Stimulated activated CD8-positive, alpha-beta memory T cell treated with anti-CD3 and anti-CD28 coated beads, Interleukin-7, amount 100 ng/mL, for 48 hours (primary cell): ENCODE results near the gene ABCA2.
A peak's percentile ranks its signal among the peaks of the same experiment; 100 is the strongest.
"Not testable (repeated sequence)": the region's sequence is repeated elsewhere in the genome, so short reads cannot be mapped to it uniquely, and the experiment has no call there.

ENCODE experiments used
- DNase-seq, 2 donors: peaks; one replicate each; pipeline ENCODE4 v3.0.0-alpha.2; 2020; ENCODE audit warnings: low read depth in 1 of 2; ENCODE audit errors: extremely low read depth in 1 of 2

ABCA2 gene

DNA sequence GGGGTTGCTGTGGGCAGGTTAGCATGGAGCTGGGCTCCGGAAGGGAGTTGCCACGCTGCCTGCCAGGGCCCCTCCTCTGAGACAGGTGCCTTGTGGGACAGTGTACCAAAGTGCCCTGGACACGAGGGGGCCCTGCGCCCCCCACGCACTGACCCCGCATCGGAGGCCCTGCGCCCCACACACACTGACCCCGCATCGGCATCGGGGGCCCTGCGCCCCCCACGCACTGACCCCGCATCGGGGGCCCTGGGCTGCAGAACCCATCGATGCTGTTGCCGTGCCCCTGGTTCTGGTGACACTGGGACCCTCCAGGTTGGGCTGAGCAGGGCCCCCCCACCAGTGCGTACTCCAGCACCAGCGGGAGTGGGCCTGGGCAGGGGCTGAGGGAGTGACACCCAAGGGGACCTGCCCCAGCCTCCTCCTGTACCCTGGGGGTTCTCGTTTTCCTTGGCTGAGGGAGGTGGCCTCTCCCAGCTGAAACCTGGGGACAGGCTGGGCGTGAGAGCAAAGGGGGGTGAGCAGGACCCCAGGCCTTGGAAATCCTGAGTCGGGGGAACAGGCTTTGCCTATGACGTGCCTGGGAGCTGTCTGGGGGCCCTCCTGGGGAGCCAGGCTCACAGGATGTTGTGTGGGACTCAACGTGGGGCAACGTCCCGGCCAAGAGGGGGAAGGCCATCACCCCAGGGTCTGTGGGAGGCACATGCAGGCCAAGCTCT, 35.4 kb upstream of the ABCA2 start:
- no peak for DNase-seq

DNA sequence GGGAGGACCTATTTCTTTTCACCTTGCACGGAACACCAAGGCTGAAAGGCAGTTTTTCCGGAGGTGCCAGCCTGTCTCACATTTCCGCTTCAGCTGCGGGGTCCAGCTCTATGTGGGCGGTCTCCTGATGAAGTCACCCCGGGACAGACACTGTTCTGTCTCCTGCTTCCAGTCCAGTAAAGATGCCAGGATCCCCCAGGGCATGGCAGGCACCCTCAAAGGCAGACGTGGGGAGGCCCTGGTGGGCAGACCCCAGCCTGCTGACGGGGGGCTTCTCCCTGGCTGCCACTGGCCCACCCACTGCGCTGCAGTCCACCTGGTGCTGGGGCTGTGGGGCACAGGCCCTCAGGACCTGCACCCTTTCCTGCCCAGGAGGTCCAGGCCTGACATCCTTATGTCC, 34.8 kb upstream of the ABCA2 start:
- DNase-seq: not testable (repeated sequence)

DNA sequence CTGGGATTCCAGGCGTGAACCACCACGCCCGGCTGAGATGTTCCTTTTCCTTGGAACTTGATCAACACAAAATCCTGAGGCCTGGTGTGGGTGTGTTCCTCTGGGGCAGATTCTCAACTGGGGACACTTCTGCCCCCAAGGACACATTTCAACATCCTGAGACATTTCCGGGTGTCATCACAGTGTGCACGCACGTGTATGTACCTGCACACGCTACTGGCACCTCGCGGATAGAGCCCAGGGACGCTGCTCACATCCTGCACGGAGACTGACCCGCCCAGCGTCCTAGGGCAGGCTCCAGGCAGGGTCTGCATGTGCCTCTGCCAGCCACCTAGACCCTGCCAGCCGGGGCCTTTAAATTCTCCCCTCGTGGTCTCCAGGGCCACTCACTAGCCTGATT, 34.3 kb upstream of the ABCA2 start:
- no peak for DNase-seq

DNA sequence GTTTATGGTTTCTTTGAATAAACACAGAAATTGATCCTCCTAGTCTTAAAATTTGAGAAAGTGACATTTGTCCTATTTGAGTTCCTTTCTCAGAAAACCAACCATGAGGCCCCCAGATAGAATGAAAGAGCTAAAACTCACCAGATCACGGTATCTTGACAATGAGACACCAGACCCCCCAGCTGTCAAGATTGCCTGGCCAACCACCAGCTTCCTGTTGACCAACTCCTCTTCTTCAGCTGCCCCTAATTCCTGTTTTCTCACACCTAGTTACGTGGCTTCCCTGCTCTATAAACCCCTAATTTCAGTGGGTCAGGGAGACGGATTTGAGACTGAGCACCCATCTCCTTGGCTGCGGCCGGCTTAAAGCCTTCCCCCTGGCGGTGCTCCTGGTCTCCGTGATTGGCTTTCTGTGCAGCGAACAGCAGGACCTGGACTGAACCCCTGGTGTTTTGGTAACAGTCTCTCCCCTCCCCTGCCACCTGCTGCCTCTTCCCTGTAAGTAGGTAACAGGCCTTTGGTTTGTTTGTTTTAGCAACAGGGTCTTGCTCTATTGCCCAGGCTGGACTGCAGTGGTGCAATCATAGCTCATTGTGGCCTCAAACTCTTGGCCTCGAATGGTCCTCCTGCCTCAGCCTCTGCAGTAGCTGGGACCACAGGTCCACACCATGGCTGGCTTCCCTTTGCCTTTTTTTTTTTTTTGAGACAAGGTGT, 30.6 kb upstream of the ABCA2 start:
- DNase-seq: no peak

DNA sequence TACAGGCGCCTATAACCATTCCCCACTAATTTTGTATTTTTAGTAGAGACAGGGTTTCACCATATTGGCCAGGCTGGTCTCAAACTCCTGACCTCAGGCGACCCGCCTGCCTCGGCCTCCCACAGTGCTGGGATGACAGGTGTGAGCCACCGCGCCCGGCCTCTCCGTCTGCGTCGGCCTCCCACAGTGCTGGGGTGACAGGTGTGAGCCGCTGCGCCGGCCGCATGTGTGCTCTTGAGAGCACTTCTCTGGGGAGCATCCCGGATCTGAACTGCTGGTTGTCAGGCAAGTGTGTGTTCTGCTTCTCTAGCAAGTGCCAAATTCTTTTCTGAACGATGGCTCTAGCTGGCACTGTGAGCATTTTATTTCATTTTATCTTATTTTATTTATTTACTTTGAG, 29.5 kb upstream of the ABCA2 start:
- no peak for DNase-seq

DNA sequence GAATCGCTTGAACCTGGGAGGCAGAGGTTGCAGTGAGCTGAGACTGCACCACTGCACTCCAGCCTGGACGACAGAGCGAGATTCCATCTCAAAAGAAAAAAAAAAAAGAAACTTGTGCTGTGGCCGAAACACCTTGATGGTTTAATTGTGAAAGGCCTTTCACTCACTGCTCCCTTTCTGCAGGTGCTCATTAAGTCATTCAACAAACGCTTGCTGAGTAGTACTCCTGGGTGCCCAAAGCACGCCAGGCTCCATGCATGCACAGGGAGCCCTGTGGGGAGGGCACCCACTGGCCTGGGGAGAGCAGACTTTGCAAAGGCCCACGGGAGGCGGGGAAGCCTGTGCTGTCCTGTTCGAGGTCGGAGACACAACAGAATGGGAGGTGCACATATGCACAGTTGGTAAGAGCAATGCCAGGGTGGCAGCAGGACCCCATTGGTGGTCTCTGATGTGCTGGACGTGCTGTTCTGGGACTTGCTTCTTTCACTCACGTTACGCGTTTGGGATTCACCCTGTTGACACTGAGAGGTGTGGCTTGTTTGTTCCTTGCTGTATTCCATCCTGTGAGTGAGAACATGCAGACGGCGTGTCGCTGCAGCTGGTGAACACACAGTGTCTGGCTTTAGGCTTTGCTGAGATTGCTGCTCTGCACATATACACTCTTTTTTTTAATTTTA, 28.8 kb upstream of the ABCA2 start:
- DNase-seq: no peak

DNA sequence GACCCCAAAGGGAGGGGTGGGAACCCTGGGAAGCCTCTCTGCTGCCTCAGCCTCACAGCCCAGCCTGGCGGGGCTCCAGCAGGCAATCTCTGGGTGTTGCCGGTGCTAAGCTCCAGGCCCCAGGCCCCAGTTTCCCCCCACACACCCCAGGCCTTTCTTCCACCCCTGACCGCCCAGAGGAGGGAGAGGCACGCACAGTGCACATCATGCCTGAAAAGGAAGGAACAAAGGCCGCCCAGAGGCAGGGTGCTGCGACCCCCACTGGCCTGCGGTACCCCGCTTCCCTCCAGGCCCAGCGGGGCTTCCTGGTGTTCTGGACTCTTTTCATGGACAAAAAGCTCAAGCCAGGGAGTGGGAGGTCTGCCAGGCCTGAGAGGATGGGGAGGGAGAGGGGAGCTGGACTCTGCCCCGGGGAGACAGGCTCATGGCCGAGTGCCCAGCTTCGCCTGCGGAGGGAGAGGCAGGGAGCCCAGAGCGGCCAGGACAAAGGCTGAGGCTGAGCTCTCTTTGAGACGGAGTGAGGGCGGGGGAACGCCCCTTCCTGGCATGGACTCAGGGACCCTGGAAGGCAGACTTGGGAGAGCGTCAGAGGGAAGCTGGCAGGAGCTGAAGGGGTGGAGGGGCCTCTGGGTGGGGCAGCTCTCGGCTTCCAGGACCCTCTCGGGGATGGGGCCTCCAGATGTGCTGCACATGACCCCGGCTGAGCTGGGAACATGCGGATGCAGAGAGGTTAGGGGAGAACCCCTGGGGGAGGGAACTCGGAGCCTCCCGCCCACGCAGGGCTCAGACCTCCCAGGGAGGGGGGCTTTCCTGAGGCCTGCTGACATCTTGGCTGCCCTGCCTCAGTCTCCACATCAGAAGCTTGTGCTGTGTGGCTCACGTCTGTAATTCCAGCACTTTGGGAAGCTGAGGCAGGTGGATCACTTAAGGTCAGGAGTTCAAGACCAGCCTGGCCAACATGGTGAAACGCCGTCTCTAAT, 27.6 kb upstream of the ABCA2 start:
- no peak for DNase-seq

DNA sequence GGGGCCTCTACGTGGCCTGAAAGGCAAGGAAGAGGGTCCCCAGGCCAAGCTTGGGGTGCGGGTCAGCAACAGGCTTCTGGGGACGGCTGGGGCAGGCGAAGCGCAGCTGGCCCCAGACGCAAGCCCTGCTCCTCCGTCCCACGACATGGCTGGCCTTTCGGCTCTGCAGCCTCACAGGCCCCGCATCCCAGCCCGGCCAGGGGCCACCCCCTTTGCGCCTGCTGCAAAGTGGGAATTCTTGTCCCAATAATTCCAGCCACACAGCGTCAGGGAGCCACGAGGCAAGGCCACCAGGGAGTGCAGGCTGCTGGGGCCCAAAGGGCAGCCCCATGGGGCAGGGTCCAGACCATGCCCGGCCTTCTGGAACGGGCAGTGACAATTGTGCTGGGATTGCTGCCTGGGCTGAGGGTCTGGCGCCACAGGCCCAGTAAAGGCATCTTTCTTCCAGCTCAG, 26.9 kb upstream of the ABCA2 start:
- DNase-seq: no peak

DNA sequence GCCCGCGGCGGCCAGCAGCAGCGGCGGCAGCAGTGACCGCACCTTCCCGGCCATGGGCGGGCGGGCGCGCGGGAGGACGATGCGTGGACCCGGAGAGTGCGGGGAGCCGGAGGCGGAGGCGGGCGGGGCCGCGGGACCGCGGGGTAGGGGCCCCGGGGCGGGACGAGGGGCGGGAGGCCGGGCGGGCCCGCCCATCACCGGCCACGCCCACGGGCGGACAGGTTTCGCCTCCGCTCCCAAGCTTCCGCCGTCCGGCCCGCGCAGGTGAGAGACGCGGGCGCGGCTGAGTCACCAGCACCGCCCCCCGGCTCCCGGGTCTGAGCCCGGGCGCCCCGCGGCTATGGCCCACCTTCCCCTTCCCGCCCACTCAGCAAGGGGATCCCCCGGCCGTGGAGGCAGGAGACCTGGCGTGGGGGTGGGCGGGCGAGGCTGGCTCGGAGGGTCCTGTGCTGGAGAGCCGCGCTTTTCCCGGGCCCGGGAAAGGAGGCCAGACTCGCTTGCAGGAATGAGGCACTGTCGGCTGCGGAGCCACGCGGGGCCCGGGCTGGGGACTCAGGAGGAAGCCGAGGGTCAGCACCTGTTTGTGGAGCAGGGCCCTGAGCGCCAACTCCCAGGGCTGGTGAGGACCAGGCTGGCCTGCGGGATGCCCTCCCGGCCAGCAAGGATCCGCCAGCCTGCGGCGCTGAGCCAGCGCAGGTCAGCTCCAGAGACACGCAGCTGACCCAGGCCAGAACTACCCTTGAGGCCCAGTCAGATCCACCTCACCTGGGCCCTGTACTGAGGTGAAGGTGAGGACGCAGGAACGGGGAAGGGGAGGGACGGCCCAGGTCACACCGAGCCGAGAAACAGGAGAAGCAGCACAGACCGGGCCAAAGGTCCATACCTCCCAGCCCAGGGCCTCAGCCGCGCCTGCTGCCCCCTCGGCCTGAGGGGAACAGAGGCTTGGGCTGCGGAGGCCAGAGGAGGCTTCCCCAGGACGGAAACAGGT, 26.2 kb upstream of the ABCA2 start, which contains the start of gene ENTPD2:
TSS of gene ENTPD2 (minus strand) at position 118 of the 988 bp plus-strand sequence. CDS start at position 54, 64 bp downstream.
- no peak for DNase-seq

DNA sequence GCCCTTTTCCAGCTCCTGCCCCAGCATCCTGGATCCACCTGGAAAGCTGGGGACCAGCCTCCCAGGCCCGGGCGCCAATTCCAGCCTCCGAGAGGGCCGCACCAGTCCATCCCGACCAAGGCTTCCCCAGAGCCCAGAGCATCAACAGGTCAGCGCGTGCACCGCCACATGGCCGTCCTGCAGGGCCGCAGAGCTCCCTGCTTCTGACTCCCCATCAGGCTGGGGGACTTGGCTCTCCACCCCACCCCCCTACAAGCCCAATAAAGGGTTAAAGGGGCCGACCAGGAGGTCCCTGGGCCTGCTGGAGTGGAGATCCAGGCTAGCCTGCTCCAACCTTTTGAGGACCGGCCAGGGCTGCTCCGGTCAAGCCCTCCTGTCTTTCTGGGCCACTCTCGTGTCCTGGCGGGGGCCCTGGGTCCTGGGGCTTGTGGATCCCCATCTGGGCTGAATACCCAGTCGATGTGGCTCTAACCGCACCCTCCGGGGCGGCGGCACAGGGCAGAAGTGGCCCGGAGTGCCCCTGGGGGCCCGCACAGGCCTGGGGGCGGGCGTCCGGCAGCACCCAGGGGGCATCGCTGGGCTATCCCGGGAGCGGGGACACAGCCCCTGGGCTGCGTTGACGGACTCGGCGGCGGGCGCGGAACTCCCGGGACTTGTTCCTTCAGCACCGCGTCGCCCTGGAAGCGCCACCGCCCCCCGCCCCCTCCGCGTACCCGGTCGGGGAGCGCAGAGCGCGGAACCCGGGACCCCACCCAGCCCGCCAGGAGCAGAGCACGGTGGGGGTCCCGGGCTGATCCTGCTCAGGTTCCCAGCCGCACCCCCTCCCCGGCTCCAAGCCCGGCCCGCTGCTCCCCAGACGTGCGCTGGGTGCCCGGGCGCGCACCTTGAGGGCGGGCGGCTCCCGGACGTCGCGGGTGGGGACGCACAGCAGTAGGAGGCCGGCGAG, 25.2 kb upstream of the ABCA2 start:
- no peak for DNase-seq

DNA sequence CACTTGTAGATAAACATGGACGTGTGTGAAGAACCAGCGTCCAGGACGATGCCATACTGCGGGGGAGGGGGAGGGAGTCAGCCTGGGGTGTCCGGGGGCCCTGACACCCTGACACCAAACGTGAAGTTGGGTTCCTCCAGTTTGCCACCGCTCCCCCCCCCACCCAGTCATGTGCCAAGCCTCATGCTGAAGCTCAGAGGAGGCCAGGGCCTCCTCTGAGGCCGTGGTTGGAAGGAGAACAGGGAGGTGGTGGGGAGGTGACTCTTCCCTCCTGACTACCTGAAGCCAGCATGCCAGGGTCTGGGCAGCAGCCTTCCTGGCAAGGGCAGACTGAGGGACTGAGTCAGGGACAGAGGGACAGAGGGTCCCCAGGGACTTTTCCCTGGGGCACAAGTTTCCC, 24.3 kb upstream of the ABCA2 start:
- DNase-seq: no peak

DNA sequence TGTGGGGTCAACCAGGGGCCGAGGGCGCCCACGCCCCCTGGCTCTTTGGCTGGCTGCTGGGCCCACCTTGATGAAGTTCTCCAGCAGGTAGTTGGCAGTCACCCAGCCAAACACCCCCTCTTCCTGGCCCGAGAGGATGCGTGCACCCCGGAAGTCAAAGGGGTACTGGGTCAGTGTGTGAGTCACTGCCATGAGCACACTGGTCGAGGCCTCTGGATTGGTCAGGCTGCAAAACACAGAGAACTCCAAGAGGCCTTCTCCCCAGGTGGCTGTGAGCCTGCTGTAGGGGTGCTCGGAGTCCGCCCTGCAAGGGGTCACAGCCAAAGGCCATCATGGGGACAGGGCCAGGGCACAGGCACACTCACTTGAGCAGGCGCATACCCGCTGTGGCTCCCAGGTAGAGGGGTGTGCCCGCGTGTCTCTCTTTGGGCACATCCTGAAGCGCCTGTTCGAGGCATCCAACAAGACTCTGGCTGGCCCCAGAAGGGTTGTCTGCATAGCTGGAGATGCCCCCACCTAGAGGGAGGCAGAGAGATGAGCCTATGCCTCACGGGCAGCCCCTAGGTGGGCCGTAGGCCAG, 23.2 kb upstream of the ABCA2 start:
- DNase-seq: no peak

DNA sequence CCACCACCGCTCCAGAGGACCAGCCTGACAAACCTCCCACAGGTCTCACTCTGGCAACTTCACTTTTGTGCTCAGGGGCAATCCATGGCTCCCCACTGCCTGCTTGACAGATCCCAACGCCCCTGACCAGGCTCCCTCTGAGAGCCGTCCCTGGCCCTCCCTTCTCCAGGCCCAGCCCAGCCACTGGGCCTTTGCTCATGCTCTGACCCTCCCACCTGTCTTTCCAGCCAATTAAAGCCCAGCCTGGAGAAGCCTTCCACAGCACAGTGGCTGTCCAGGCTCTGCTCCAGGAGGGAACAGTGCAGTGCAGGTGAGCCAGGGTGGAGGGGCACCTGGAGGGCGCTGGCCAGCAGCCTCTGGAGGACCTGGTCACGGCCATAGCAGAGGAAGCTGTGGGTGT, 22.5 kb upstream of the ABCA2 start:
- DNase-seq: no peak

DNA sequence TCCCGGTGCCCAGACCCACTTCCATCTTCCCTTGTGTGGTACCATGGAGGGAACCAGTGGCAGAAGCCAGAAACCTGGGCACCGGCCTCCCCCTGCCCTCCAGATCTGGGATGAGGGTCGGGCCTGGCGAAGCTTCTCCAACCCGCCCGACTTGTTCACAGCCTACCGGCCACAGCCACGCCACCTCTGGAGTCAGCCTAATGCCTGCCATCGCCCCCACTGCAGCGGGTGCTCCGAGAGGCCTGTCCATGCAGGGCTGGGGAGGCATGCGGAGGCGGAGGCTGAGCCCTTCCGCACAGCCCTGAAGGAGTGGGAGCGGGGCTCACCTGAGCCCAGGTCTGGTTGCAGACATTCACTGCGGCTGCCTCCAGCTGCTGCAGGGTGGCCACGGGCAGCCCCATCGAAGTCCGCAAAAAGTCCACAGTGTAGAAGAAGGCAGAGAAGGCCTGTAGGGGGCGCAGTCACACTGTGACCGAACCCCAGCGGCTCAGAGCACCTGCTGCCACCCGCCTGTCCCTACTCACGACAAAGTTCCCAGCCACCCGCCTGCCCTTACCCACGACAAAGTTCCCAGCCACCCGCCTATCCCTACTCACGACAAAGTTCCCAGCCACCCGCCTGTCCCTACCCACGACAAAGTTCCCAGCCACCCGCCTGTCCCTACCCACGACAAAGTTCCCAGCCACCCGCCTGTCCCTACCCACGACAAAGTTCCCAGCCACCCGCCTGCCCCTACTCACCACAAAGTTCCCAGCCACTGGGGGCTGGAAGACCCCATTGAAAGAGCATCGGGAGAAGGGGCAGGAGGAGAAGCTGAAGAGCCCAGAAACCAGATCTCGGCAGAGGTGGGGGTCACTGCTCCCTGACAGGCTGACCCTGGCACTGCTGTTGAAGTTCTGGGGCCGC, 21.8 kb upstream of the ABCA2 start:
- peak in 1 of 2 donors; percentile 53 for DNase-seq

DNA sequence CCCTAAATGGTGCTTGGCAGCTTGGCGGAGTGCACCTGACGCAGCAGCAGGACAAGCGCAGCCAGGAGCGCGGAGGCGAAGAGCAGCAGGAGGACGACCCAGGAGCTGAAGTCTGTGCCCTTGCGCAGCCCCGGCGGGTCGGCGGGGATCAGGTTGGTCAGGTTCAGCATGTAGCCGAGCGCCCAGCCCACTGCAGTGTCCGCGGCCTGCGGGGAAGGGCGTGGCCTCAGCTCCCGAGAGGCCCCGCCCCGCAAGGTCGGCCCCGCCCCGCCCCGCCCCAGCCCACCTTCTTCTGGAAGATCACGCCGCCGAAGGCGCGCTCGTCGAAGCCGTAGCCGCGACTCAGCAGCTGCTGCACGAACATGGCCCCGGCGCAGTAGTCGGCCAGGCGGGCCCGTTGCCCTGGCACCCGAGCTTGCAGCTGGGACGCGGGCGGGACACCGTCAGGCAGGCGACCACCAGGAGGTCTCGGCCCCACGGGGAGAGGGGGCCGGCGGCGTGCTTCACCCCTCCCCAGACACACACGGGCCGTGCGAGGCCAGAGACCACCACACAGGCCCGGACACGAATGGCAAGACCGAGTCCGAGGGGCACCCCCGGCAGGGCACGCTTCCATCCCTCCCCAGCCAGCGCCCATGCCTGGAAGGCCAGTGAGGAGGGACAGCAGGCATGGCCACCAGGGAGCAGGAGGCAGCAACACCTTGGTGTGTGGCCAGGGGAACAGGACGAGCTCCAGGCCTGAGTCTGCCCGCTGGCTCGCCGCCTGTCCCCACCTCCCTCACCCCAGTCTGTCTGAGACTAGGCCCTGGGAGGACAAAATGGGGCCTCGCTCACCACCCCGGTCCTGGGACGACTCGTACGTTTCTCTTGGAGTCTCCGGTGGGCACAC, 20.9 kb upstream of the ABCA2 start:
- no peak for DNase-seq
